ENCODE data around the gene DIS3L2. TPM values are rescaled to one million over a fixed set of nuclear protein-coding genes. Genes with fewer than 3 reads are reported as not detected.

DIS3L2 gene
- total RNA-seq, 2 experiments from 2014 or later, result 20.2 to 20.6 TPM

GRCh38 chr2:232352511-232353091 is 391.1 kb downstream of the DIS3L2 start:
- no peaks in the 10 kb centered on the region for H3K36me3 ChIP-seq (ENCODE audit: insufficient read depth, low read length)
- no peak overlapping the region for H3K4me3 ChIP-seq (ENCODE audit: low read depth, low read length, poor library complexity, severe bottlenecking)
- no peaks in the 10 kb centered on the region for H3K9me3 ChIP-seq (ENCODE audit: low read length)
- H3K4me1 ChIP-seq (ENCODE audit: insufficient read depth, low read length, poor library complexity, severe bottlenecking), result no peaks in the 10 kb centered on the region
- TF ChIP-seq EZH2phosphoT487 (IDR thresholded peaks at IDR 0.05; ENCODE audit: borderline replicate concordance, low read depth, low read length), result no peak
- TF ChIP-seq CTCF (conservative IDR thresholded peaks at IDR 0.05; ENCODE audit: low read length), result no peak
- no peaks in the 10 kb centered on the region for H3K9me2 ChIP-seq (ENCODE audit: insufficient read depth, low read length)
- no peak overlapping the region for H3K4me2 ChIP-seq (ENCODE audit: low read length)
- no peak overlapping the region for H2AFZ ChIP-seq (ENCODE audit: low read length)
- H3K27ac ChIP-seq (ENCODE audit: low read depth, low read length, poor library complexity, severe bottlenecking), result no peak overlapping the region
- CTCF ChIA-PET (ENCODE audit: unreplicated experiment), result interaction anchor here (0.6 kb wide), 1 partner anchor 216 kb away, joined by 4 read pairs; no protein-coding TSS in a partner anchor
- intact Hi-C loops (cut with micrococcal nuclease; ENCODE audit: unreplicated experiment), result no loop called here
- no TSS peak for BruUV-seq (replicated peaks)
- POLR2A ChIA-PET, result interaction anchor here (0.6 kb wide), 1 partner anchor 1499 kb away, joined by 3 read pairs; no protein-coding TSS in a partner anchor
- H3K79me2 ChIP-seq (ENCODE audit: insufficient read depth, low read depth, low read length), result no peaks in the 10 kb centered on the region
- DNase-seq (ENCODE audit: low spot score), result no peak
- no peaks in the 10 kb centered on the region for H4K20me1 ChIP-seq (ENCODE audit: insufficient read depth, low read length)

GRCh38 chr2:232353096-232353495 is 391.6 kb downstream of the DIS3L2 start:
- ChIA-PET POLR2A (interaction anchor here (0.6 kb wide), 1 partner anchor 1499 kb away, joined by 3 read pairs; no protein-coding TSS in a partner anchor), CTCF (ENCODE audit: unreplicated experiment) (interaction anchor here (0.6 kb wide), 1 partner anchor 215 kb away, joined by 4 read pairs; no protein-coding TSS in a partner anchor)
- Histone ChIP-seq H3K4me1 (ENCODE audit: insufficient read depth, low read length, poor library complexity, severe bottlenecking) (no peaks in the 10 kb centered on the region), H3K36me3 (ENCODE audit: insufficient read depth, low read length) (no peaks in the 10 kb centered on the region), H4K20me1 (ENCODE audit: insufficient read depth, low read length) (no peaks in the 10 kb centered on the region), H3K9me3 (ENCODE audit: low read length) (no peaks in the 10 kb centered on the region), H3K4me3 (ENCODE audit: low read depth, low read length, poor library complexity, severe bottlenecking) (no peak overlapping the region), H2AFZ (ENCODE audit: low read length) (no peak overlapping the region), H3K27ac (ENCODE audit: low read depth, low read length, poor library complexity, severe bottlenecking) (no peak overlapping the region), H3K9me2 (ENCODE audit: insufficient read depth, low read length) (no peaks in the 10 kb centered on the region), H3K4me2 (ENCODE audit: low read length) (no peak overlapping the region), H3K79me2 (ENCODE audit: insufficient read depth, low read depth, low read length) (no peaks in the 10 kb centered on the region)
- intact Hi-C loops (cut with micrococcal nuclease; ENCODE audit: unreplicated experiment), result no loop called here
- TF ChIP-seq EZH2phosphoT487 (IDR thresholded peaks at IDR 0.05; ENCODE audit: borderline replicate concordance, low read depth, low read length), result no peak
- TF ChIP-seq CTCF (conservative IDR thresholded peaks at IDR 0.05; ENCODE audit: low read length), result no peak
- DNase-seq (ENCODE audit: low spot score), result no peak
- no TSS peak for BruUV-seq (replicated peaks)

- CTCF ChIA-PET (ENCODE audit: unreplicated experiment), result no interaction called here
- Histone ChIP-seq H3K9me2 (ENCODE audit: insufficient read depth, low read length) (no peaks in the 10 kb centered on the region), H3K4me2 (ENCODE audit: low read length) (no peak overlapping the region), H3K36me3 (ENCODE audit: insufficient read depth, low read length) (no peaks in the 10 kb centered on the region), H3K4me1 (ENCODE audit: insufficient read depth, low read length, poor library complexity, severe bottlenecking) (no peaks in the 10 kb centered on the region), H4K20me1 (ENCODE audit: insufficient read depth, low read length) (no peaks in the 10 kb centered on the region), H3K9me3 (ENCODE audit: low read length) (no peaks in the 10 kb centered on the region), H3K4me3 (ENCODE audit: low read depth, low read length, poor library complexity, severe bottlenecking) (no peak overlapping the region), H2AFZ (ENCODE audit: low read length) (no peak overlapping the region), H3K27ac (ENCODE audit: low read depth, low read length, poor library complexity, severe bottlenecking) (no peak overlapping the region), H3K79me2 (ENCODE audit: insufficient read depth, low read depth, low read length) (no peaks in the 10 kb centered on the region)
- intact Hi-C loops (cut with micrococcal nuclease; ENCODE audit: unreplicated experiment), result no loop called here
- no peak for TF ChIP-seq CTCF (conservative IDR thresholded peaks at IDR 0.05; ENCODE audit: low read length)
- TF ChIP-seq EZH2phosphoT487 (IDR thresholded peaks at IDR 0.05; ENCODE audit: borderline replicate concordance, low read depth, low read length), result no peak
- BruUV-seq (replicated peaks), result no TSS peak
- POLR2A ChIA-PET, result no interaction called here
- no peak for DNase-seq (ENCODE audit: low spot score)
Observed at GRCh38 chr2:232353660-232354059, 392.1 kb downstream of the DIS3L2 start.

Measured in OCI-LY7 (cell line).